Liver (tissue), 9 donors: ENCODE measurements around the gene RHOG. TPM values are rescaled to one million over a fixed set of nuclear protein-coding genes. Genes with fewer than 3 reads are reported as not detected.

Source experiments
- DNase-seq: peaks from one replicate; pipeline ENCODE4 v3.0.0-alpha.2; 2017; ENCODE audit warnings: low spot score
- H3K27ac ChIP-seq, 2 donors: one replicate each; pipeline ENCODE4 v1.7.0; 2013; ENCODE audit warnings: inconsistent platforms in 2 of 2, low read length in 2 of 2, control low read depth in 1 of 2, low read depth in 1 of 2, mild to moderate bottlenecking in 1 of 2
- H3K27me3 ChIP-seq, 4 donors: one replicate each; pipeline versions ENCODE4 v1.6.1 to v1.7.0; 2013; ENCODE audit warnings: low read length in 3 of 4, inconsistent platforms in 1 of 4, mild to moderate bottlenecking in 1 of 4, moderate library complexity in 1 of 4; ENCODE audit not compliant: control insufficient read depth in 4 of 4, insufficient read depth in 4 of 4
- H3K36me3 ChIP-seq, 4 donors: one replicate each; pipeline versions ENCODE4 v1.6.1 to v1.7.0; 2013; ENCODE audit warnings: low read length in 3 of 4, mild to moderate bottlenecking in 3 of 4, low read depth in 1 of 4, moderate library complexity in 1 of 4; ENCODE audit not compliant: control insufficient read depth in 4 of 4, insufficient read depth in 3 of 4
- H3K4me1 ChIP-seq, 4 donors: one replicate each; pipeline versions ENCODE4 v1.6.1 to v1.7.0; 2013; ENCODE audit warnings: low read length in 3 of 4, mild to moderate bottlenecking in 3 of 4, moderate library complexity in 1 of 4; ENCODE audit not compliant: control insufficient read depth in 4 of 4, insufficient read depth in 4 of 4
- H3K4me3 ChIP-seq, 3 donors: one replicate each; pipeline versions ENCODE4 v1.6.1 to v1.7.0; 2013; ENCODE audit warnings: low read length in 3 of 3, control low read depth in 1 of 3, low read depth in 1 of 3, mild to moderate bottlenecking in 1 of 3
- H3K9ac ChIP-seq, 2 donors: one replicate each; pipeline ENCODE4 v1.7.0; 2013; ENCODE audit warnings: low read length in 2 of 2, mild to moderate bottlenecking in 2 of 2, moderate library complexity in 2 of 2, control low read depth in 1 of 2, low read depth in 1 of 2
- H3K9me3 ChIP-seq, 4 donors: one replicate each; pipeline versions ENCODE4 v1.6.1 to v1.7.0; 2013; ENCODE audit warnings: low read length in 3 of 4; ENCODE audit not compliant: control insufficient read depth in 4 of 4
- ATF3 ChIP-seq: IDR thresholded peaks from 2 replicates; pipeline ENCODE4 v1.6.1; 2016; ENCODE audit warnings: antibody characterized with exemption
- EGR1 ChIP-seq, 2 donors: IDR thresholded peaks; 2 replicates each; pipeline ENCODE4 v1.6.1; 2016 to 2018; ENCODE audit warnings: antibody characterized with exemption in 2 of 2, low read depth in 2 of 2
- FOXA1 ChIP-seq: IDR thresholded peaks from 2 replicates; pipeline ENCODE4 v1.6.1; 2016; ENCODE audit warnings: antibody characterized with exemption
- FOXA2 ChIP-seq: IDR thresholded peaks from 2 replicates; pipeline ENCODE4 v1.6.1; 2016; ENCODE audit warnings: antibody characterized with exemption
- HNF4A ChIP-seq, 2 donors: conservative IDR thresholded peaks; 2 replicates each; pipeline ENCODE4 v1.6.1; 2016; ENCODE audit warnings: antibody characterized with exemption in 2 of 2, mild to moderate bottlenecking in 2 of 2
- JUND ChIP-seq, 2 donors: IDR thresholded peaks; 2 replicates each; pipeline ENCODE4 v1.6.1; 2016; ENCODE audit warnings: antibody characterized with exemption in 2 of 2
- MAX ChIP-seq: IDR thresholded peaks from 2 replicates; pipeline ENCODE4 v1.6.1; 2016; ENCODE audit warnings: antibody characterized with exemption
- NR2F2 ChIP-seq: IDR thresholded peaks from 2 replicates; pipeline ENCODE4 v1.6.1; 2016; ENCODE audit warnings: antibody characterized with exemption
- RAD21 ChIP-seq, 2 donors: IDR thresholded peaks; 2 replicates each; pipeline ENCODE4 v1.6.1; 2016; ENCODE audit warnings: antibody characterized with exemption in 2 of 2, mild to moderate bottlenecking in 2 of 2
- RXRA ChIP-seq, 2 donors: IDR thresholded peaks; 2 replicates each; pipeline ENCODE4 v1.6.1; 2017 to 2018; ENCODE audit warnings: antibody characterized with exemption in 2 of 2, mild to moderate bottlenecking in 1 of 2
- WGBS: extraction: QIAGEN DNeasy Blood & Tissue Kit; methylation state at CpG from one replicate; pipeline ENCODE4 v1.1.7; 2013; 5-methylcytosine and 5-hydroxymethylcytosine counted together
- polyA plus RNA-seq, 2 donors: library from polyadenylated mRNA; stranded (reverse) in 1 of 2; unstranded in 1 of 2; fragments of 200-250 nt in 1 of 2; fragments of >200 nt in 1 of 2; fragmentation: Nextera tagmentation in 1 of 2; extraction: Ambion mirVana in 1 of 2; gene quantifications; one replicate each; pipeline versions ENCODE4 v1.2.1 to v1.2.3, GENCODE V29; 2013 to 2015
- total RNA-seq, 2 donors: library from RNA; depleted of rRNA; stranded (reverse); fragments of >200 nt; gene quantifications; one replicate each; pipeline ENCODE4 v1.2.3, GENCODE V29; 2014
- TF ChIP-seq, protein P1 (sequence below): fragments of 150-350 bp; IDR thresholded peaks from 2 replicates; pipeline ENCODE4 v1.5.1; 2017; ENCODE audit warnings: improper control_type of control experiment, low read depth, low read length; ENCODE audit not compliant: missing input control
- TF ChIP-seq, protein P2 (sequence below): IDR thresholded peaks from 2 replicates; pipeline ENCODE4 v1.6.1; 2016; ENCODE audit warnings: antibody characterized with exemption
- TF ChIP-seq, protein P3 (sequence below): IDR thresholded peaks from 2 replicates; pipeline ENCODE4 v1.6.1; 2016; ENCODE audit warnings: antibody characterized with exemption, mild to moderate bottlenecking
- donor health status: healthy.
- donor health status: healthy.
- donor health status: healthy.
- donor health status: healthy.
- donor health status: healthy.

The RHOG gene
- total and polyA plus RNA-seq, 4 donors: 7.4 to 32.9 (median 17.8) TPM

- TF ChIP-seq, protein P1, sequence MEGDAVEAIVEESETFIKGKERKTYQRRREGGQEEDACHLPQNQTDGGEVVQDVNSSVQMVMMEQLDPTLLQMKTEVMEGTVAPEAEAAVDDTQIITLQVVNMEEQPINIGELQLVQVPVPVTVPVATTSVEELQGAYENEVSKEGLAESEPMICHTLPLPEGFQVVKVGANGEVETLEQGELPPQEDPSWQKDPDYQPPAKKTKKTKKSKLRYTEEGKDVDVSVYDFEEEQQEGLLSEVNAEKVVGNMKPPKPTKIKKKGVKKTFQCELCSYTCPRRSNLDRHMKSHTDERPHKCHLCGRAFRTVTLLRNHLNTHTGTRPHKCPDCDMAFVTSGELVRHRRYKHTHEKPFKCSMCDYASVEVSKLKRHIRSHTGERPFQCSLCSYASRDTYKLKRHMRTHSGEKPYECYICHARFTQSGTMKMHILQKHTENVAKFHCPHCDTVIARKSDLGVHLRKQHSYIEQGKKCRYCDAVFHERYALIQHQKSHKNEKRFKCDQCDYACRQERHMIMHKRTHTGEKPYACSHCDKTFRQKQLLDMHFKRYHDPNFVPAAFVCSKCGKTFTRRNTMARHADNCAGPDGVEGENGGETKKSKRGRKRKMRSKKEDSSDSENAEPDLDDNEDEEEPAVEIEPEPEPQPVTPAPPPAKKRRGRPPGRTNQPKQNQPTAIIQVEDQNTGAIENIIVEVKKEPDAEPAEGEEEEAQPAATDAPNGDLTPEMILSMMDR: peak; percentile 66
- TF ChIP-seq, protein P2, sequence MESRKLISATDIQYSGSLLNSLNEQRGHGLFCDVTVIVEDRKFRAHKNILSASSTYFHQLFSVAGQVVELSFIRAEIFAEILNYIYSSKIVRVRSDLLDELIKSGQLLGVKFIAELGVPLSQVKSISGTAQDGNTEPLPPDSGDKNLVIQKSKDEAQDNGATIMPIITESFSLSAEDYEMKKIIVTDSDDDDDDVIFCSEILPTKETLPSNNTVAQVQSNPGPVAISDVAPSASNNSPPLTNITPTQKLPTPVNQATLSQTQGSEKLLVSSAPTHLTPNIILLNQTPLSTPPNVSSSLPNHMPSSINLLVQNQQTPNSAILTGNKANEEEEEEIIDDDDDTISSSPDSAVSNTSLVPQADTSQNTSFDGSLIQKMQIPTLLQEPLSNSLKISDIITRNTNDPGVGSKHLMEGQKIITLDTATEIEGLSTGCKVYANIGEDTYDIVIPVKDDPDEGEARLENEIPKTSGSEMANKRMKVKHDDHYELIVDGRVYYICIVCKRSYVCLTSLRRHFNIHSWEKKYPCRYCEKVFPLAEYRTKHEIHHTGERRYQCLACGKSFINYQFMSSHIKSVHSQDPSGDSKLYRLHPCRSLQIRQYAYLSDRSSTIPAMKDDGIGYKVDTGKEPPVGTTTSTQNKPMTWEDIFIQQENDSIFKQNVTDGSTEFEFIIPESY: no peak
These were observed 8.6 kb upstream of the RHOG start (continued) for GRCh38 chr11:3849297-3849874.

- H3K4me3 ChIP-seq: no peak overlapping the region
- H3K27me3 ChIP-seq: no peaks in the 10 kb centered on the region
- WGBS: 89% methylated on average over 3 of the region's 3 CpGs
- no peaks in the 10 kb centered on the region for H3K9me3 ChIP-seq
- peaks cover 0 to 15% (median 6%) of the 10 kb centered on the region in 4 donors for H3K4me1 ChIP-seq
- no peaks in the 10 kb centered on the region for H3K36me3 ChIP-seq
- DNase-seq: no peak
- TF ChIP-seq EGR1 (IDR thresholded peaks at IDR 0.05; ENCODE audit: low read depth in 2 of 2): no peak
- TF ChIP-seq, protein P3, sequence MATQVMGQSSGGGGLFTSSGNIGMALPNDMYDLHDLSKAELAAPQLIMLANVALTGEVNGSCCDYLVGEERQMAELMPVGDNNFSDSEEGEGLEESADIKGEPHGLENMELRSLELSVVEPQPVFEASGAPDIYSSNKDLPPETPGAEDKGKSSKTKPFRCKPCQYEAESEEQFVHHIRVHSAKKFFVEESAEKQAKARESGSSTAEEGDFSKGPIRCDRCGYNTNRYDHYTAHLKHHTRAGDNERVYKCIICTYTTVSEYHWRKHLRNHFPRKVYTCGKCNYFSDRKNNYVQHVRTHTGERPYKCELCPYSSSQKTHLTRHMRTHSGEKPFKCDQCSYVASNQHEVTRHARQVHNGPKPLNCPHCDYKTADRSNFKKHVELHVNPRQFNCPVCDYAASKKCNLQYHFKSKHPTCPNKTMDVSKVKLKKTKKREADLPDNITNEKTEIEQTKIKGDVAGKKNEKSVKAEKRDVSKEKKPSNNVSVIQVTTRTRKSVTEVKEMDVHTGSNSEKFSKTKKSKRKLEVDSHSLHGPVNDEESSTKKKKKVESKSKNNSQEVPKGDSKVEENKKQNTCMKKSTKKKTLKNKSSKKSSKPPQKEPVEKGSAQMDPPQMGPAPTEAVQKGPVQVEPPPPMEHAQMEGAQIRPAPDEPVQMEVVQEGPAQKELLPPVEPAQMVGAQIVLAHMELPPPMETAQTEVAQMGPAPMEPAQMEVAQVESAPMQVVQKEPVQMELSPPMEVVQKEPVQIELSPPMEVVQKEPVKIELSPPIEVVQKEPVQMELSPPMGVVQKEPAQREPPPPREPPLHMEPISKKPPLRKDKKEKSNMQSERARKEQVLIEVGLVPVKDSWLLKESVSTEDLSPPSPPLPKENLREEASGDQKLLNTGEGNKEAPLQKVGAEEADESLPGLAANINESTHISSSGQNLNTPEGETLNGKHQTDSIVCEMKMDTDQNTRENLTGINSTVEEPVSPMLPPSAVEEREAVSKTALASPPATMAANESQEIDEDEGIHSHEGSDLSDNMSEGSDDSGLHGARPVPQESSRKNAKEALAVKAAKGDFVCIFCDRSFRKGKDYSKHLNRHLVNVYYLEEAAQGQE: no peak
- TF ChIP-seq FOXA2: no peak
- TF ChIP-seq NR2F2: no peak
- TF ChIP-seq HNF4A (conservative IDR thresholded peaks at IDR 0.05): no peak
- TF ChIP-seq MAX: no peak
- no peak for TF ChIP-seq JUND (IDR thresholded peaks at IDR 0.05)
- TF ChIP-seq, protein P2: no peak
- no peak for TF ChIP-seq FOXA1
- TF ChIP-seq RXRA (IDR thresholded peaks at IDR 0.05): no peak
- TF ChIP-seq, protein P1: no peak
- TF ChIP-seq ATF3: no peak
- no peak for TF ChIP-seq RAD21 (IDR thresholded peaks at IDR 0.05)
- H3K9ac ChIP-seq: no peak overlapping the region
- no peak overlapping the region for H3K27ac ChIP-seq
These were observed 4.9 kb upstream of the RHOG start for GRCh38 chr11:3845670-3846069.
